WTC11 (cell line): ENCODE measurements around the gene ZCCHC24. TPM values are rescaled to one million over a fixed set of nuclear protein-coding genes. Genes with fewer than 3 reads are reported as not detected.

ENCODE experiments used
- ATAC-seq: fragments of 200-7000 bp; cut with Tn5 transposase; 2 replicates; pipeline ENCODE4 v1.10.0; 2021; ENCODE audit warnings: mild to moderate bottlenecking, moderate library complexity
- CTCF ChIA-PET: fragments of 300-600 bp; sonication (Branson Sonifier 250); formaldehyde crosslinking; loops from one replicate; lab custom pipeline; 2021; ENCODE audit warnings: antibody characterized with exemption; lab: Charles Lee
- POLR2A ChIA-PET: fragments of 350-600 bp; sonication (Branson Sonifier 250); formaldehyde crosslinking; loops from one replicate; lab custom pipeline; 2021; ENCODE audit warnings: antibody characterized with exemption; lab: Charles Lee
- DNase-seq: peaks from one replicate; pipeline ENCODE4 v3.0.0; 2021; ENCODE audit warnings: low spot score
- H3K27ac Mint-ChIP-seq: 2 replicates; pipeline ENCODE4 v1.8.0; 2021; ENCODE audit warnings: mixed read lengths
- H3K27me3 Mint-ChIP-seq: 2 replicates; pipeline ENCODE4 v1.8.0; 2021; ENCODE audit warnings: low read depth, mild to moderate bottlenecking, moderate library complexity, mixed read lengths
- H3K36me3 Mint-ChIP-seq: 2 replicates; pipeline ENCODE4 v1.8.0; 2021; ENCODE audit warnings: mixed read lengths
- H3K4me1 Mint-ChIP-seq: 2 replicates; pipeline ENCODE4 v1.8.0; 2022; ENCODE audit warnings: mixed read lengths
- H3K4me3 Mint-ChIP-seq: 2 replicates; pipeline ENCODE4 v1.8.0; 2021; ENCODE audit warnings: mild to moderate bottlenecking, moderate library complexity, mixed read lengths
- H3K9me3 Mint-ChIP-seq: 2 replicates; pipeline ENCODE4 v1.8.0; 2021; ENCODE audit warnings: mixed read lengths
- FOXJ3 ChIP-seq: sonication (generic); formaldehyde crosslinking; IDR thresholded peaks from 2 replicates; pipeline ENCODE4 v1.9.0; 2021; ENCODE audit warnings: missing genetic modification reagents, mild to moderate bottlenecking, borderline replicate concordance
- GTF2I ChIP-seq: fragments of 250-450 bp; sonication (Bioruptor Pico); conservative IDR thresholded peaks from 2 replicates; pipeline ENCODE4 v1.4.0; 2021; ENCODE audit warnings: mild to moderate bottlenecking
- HMGA2 ChIP-seq: fragments of 250-450 bp; sonication (Bioruptor Pico); IDR thresholded peaks from 2 replicates; pipeline ENCODE4 v1.4.0; 2021; ENCODE audit warnings: mild to moderate bottlenecking, moderate library complexity
- JUN ChIP-seq: sonication (generic); formaldehyde crosslinking; IDR thresholded peaks from 2 replicates; pipeline ENCODE4 v1.8.0; 2023; ENCODE audit warnings: mild to moderate bottlenecking, missing genetic modification reagents
- NFATC4 ChIP-seq: fragments of 250-450 bp; sonication (Bioruptor Pico); IDR thresholded peaks from 2 replicates; pipeline ENCODE4 v1.9.0; 2021; ENCODE audit warnings: mild to moderate bottlenecking
- NFE2L1 ChIP-seq: sonication (generic); formaldehyde crosslinking; IDR thresholded peaks from 2 replicates; pipeline ENCODE4 v1.8.1; 2023; ENCODE audit warnings: missing genetic modification reagents
- RELA ChIP-seq: sonication (generic); formaldehyde crosslinking; IDR thresholded peaks from 2 replicates; pipeline ENCODE4 v1.8.1; 2022; ENCODE audit warnings: missing genetic modification reagents, mild to moderate bottlenecking, borderline replicate concordance
- RORB ChIP-seq: fragments of 250-450 bp; sonication (Bioruptor Pico); IDR thresholded peaks from 2 replicates; pipeline ENCODE4 v1.9.0; 2021; ENCODE audit warnings: mild to moderate bottlenecking
- SMAD4 ChIP-seq: sonication (generic); formaldehyde crosslinking; IDR thresholded peaks from 2 replicates; pipeline ENCODE4 v1.8.0; 2022; ENCODE audit warnings: mild to moderate bottlenecking, missing genetic modification reagents
- TEAD4 ChIP-seq: sonication (generic); formaldehyde crosslinking; IDR thresholded peaks from 2 replicates; pipeline ENCODE4 v1.8.0; 2022; ENCODE audit warnings: mild to moderate bottlenecking, missing genetic modification reagents
- ZNF219 ChIP-seq: sonication (generic); formaldehyde crosslinking; IDR thresholded peaks from 2 replicates; pipeline ENCODE4 v1.8.0; 2023; ENCODE audit warnings: missing genetic modification reagents, mild to moderate bottlenecking, borderline replicate concordance
- ZNF396 ChIP-seq: fragments of 250-450 bp; sonication (Bioruptor Pico); IDR thresholded peaks from 2 replicates; pipeline ENCODE4 v1.8.0; 2021; ENCODE audit warnings: mild to moderate bottlenecking, moderate library complexity, borderline replicate concordance
- ZNF423 ChIP-seq: fragments of 250-450 bp; sonication (Bioruptor Pico); IDR thresholded peaks from 2 replicates; pipeline ENCODE4 v2.1.2; 2022; ENCODE audit warnings: mild to moderate bottlenecking, moderate library complexity
- total RNA-seq: library from RNA; stranded (reverse); gene quantifications from 3 replicates; pipeline ENCODE4 v1.2.3, GENCODE V29; 2021
- TF ChIP-seq, protein P1 (sequence below): sonication (generic); formaldehyde crosslinking; IDR thresholded peaks from 2 replicates; pipeline ENCODE4 v1.8.0; 2022; ENCODE audit warnings: mild to moderate bottlenecking, missing genetic modification reagents
- TF ChIP-seq, protein P2 (sequence below): sonication (generic); formaldehyde crosslinking; IDR thresholded peaks from 2 replicates; pipeline ENCODE4 v1.8.1; 2023; ENCODE audit warnings: mild to moderate bottlenecking, missing genetic modification reagents, moderate library complexity
- TF ChIP-seq, protein P3 (sequence below): fragments of 250-450 bp; sonication (Bioruptor Pico); IDR thresholded peaks from 2 replicates; pipeline ENCODE4 v1.8.0; 2021; ENCODE audit warnings: mild to moderate bottlenecking
- TF ChIP-seq, protein P4 (sequence below): sonication (generic); formaldehyde crosslinking; IDR thresholded peaks from 2 replicates; pipeline ENCODE4 v1.8.1; 2023; ENCODE audit warnings: mild to moderate bottlenecking, missing genetic modification reagents, borderline replicate concordance
- TF ChIP-seq, protein P5 (sequence below): fragments of 250-450 bp; sonication (Bioruptor Pico); conservative IDR thresholded peaks from 2 replicates; pipeline ENCODE4 v1.9.0; 2021; ENCODE audit warnings: mild to moderate bottlenecking
- TF ChIP-seq, protein P6 (sequence below): fragments of 250-450 bp; sonication (Bioruptor Pico); IDR thresholded peaks from 2 replicates; pipeline ENCODE4 v1.9.0; 2021; ENCODE audit warnings: moderate library complexity, mild to moderate bottlenecking, inconsistent platforms, borderline replicate concordance
- TF ChIP-seq, protein P7 (sequence below): fragments of 250-450 bp; sonication (Bioruptor Pico); IDR thresholded peaks from 2 replicates; pipeline ENCODE4 v2.1.2; 2022; ENCODE audit warnings: mild to moderate bottlenecking, moderate library complexity

Gene ZCCHC24
- total RNA-seq, 1 experiment from 2014 or later: 7.7 TPM

DNA sequence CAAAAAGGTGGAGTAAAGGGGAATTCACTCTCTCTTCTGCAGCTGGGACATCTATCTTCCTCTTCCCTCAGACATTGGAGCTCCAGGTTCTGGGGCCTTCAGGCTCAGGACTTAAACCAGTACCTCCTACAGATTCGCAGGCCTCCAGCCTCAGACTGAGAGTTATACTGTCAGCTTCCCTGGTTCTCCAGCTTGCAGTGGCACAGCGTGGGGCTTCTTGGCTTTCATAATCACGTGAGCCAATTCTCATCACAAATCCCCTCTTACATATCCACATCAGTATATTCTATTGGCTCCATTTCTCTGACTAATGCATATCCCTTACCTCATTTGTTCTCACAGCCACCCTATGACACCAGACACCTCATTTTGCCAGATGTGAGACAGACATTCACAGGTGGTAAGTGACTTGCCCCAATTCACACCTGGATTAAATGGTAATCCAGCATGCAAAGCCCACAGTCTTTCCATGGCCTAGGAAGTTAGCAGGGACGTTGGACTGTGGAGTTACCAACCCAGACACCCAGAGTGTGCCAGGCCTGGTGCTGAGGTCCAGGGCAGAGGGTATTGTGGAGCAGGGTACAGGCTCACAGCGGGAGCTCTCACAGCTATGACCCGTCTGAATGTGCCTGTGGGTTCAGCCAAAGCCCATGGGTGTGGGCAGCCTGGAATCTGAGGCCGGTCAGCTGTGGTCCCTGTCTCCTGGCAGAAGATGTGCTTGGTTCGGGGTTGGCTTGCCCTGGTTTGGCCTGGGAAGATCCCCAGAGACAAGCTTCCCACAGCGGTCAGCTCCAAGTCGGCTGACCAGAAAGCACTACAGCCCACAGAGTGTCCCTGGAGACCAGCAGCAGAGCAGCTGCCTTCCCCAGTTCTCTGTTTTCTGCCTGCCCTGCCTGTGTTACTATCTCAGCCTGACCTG lies 18.4 kb upstream of the ZCCHC24 start:
- no peaks in the 10 kb centered on the region for H3K4me1 Mint-ChIP-seq
- no peaks in the 10 kb centered on the region for H3K36me3 Mint-ChIP-seq
- TF ChIP-seq, protein P1, sequence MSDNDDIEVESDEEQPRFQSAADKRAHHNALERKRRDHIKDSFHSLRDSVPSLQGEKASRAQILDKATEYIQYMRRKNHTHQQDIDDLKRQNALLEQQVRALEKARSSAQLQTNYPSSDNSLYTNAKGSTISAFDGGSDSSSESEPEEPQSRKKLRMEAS (CRISPR knock-in tag): no peak
- TF ChIP-seq, protein P2, sequence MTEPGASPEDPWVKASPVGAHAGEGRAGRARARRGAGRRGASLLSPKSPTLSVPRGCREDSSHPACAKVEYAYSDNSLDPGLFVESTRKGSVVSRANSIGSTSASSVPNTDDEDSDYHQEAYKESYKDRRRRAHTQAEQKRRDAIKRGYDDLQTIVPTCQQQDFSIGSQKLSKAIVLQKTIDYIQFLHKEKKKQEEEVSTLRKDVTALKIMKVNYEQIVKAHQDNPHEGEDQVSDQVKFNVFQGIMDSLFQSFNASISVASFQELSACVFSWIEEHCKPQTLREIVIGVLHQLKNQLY (CRISPR knock-in tag): no peak
- TF ChIP-seq, protein P3, sequence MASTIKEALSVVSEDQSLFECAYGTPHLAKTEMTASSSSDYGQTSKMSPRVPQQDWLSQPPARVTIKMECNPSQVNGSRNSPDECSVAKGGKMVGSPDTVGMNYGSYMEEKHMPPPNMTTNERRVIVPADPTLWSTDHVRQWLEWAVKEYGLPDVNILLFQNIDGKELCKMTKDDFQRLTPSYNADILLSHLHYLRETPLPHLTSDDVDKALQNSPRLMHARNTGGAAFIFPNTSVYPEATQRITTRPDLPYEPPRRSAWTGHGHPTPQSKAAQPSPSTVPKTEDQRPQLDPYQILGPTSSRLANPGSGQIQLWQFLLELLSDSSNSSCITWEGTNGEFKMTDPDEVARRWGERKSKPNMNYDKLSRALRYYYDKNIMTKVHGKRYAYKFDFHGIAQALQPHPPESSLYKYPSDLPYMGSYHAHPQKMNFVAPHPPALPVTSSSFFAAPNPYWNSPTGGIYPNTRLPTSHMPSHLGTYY (CRISPR knock-in tag): no peak
- no peak for TF ChIP-seq TEAD4 (CRISPR knock-in tag)
- no peak for TF ChIP-seq ZNF396 (CRISPR knock-in tag)
- no peak for TF ChIP-seq JUN
- TF ChIP-seq NFE2L1 (CRISPR knock-in tag): no peak
- TF ChIP-seq HMGA2: no peak
- no peak for TF ChIP-seq ZNF423 (CRISPR knock-in tag)
- TF ChIP-seq, protein P4, sequence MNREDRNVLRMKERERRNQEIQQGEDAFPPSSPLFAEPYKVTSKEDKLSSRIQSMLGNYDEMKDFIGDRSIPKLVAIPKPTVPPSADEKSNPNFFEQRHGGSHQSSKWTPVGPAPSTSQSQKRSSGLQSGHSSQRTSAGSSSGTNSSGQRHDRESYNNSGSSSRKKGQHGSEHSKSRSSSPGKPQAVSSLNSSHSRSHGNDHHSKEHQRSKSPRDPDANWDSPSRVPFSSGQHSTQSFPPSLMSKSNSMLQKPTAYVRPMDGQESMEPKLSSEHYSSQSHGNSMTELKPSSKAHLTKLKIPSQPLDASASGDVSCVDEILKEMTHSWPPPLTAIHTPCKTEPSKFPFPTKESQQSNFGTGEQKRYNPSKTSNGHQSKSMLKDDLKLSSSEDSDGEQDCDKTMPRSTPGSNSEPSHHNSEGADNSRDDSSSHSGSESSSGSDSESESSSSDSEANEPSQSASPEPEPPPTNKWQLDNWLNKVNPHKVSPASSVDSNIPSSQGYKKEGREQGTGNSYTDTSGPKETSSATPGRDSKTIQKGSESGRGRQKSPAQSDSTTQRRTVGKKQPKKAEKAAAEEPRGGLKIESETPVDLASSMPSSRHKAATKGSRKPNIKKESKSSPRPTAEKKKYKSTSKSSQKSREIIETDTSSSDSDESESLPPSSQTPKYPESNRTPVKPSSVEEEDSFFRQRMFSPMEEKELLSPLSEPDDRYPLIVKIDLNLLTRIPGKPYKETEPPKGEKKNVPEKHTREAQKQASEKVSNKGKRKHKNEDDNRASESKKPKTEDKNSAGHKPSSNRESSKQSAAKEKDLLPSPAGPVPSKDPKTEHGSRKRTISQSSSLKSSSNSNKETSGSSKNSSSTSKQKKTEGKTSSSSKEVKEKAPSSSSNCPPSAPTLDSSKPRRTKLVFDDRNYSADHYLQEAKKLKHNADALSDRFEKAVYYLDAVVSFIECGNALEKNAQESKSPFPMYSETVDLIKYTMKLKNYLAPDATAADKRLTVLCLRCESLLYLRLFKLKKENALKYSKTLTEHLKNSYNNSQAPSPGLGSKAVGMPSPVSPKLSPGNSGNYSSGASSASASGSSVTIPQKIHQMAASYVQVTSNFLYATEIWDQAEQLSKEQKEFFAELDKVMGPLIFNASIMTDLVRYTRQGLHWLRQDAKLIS (CRISPR knock-in tag): no peak
- TF ChIP-seq FOXJ3 (CRISPR knock-in tag): no peak
- no peak for TF ChIP-seq ZNF219 (CRISPR knock-in tag)
- no peak for TF ChIP-seq GTF2I (CRISPR knock-in tag)
- TF ChIP-seq RORB (CRISPR knock-in tag): no peak

DNA sequence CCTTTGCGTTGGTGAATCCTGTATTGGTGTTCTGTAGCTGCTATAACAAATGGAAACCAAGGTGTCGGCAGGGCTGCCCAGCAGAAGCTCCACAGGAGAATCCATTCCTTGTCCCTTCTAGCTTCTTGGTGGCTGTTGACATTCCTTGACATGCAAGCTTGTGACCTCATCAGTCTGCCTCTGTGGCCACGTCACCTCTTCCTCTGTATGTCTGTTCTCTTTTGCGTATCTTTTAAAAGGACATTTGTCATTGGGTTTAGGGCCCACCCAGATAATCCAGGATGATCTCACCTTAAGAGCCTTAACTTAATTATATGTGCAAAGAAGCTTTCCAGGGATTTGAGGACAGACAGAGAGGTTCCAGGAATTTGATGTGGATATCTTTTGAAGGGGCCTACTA lies 15.3 kb upstream of the ZCCHC24 start:
- ATAC-seq (no peak), DNase-seq (no peak)
- Mint-ChIP-seq H3K9me3 (peaks cover 3% of the 10 kb centered on the region; the same call in 1 of the 2 replicates), H3K27ac (no peak overlapping the region), H3K4me3 (no peak overlapping the region), H3K4me1 (no peaks in the 10 kb centered on the region), H3K36me3 (no peaks in the 10 kb centered on the region), H3K27me3 (peaks cover 4% of the 10 kb centered on the region; the same call in 1 of the 2 replicates)
- POLR2A ChIA-PET: no interaction called here
- CTCF ChIA-PET: interaction anchor here (0.9 kb wide), 1 partner anchor 35 kb away, joined by 3 read pairs; no protein-coding TSS in a partner anchor
- TF ChIP-seq, protein P5, sequence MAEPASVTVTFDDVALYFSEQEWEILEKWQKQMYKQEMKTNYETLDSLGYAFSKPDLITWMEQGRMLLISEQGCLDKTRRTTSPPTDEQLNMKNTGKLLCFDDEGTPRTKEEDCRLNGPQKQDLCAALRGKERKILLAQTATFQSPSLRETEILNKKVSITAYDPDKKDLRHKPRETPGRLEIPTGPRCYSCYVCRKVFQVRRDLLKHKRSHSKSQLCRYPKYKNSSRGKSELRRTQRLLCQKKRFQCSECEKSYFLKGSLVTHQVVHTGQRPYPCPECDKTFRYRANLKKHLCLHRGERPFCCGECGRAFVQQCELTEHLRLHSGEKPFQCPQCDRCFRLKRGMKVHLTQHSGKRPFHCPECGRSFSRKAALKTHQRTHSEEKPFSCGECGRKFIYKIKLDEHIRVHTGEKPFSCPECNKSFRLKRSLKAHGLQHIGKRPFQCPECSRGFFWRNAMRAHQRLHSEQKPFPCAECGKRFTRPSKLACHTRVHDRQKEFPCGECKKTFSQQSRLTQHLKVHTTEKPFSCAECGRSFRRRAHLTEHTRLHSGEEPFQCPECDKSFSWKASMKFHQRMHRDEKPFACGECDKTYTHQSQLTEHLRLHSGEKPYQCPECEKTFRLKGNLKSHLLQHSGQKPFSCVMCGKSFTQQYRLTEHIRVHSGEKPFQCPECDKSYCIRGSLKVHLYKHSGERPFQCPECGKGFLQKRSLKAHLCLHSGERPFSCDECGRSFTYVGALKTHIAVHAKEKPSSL: no peak
- TF ChIP-seq SMAD4 (CRISPR knock-in tag) (no peak), NFATC4 (CRISPR knock-in tag) (no peak), RELA (CRISPR knock-in tag) (no peak)
- TF ChIP-seq, protein P6, sequence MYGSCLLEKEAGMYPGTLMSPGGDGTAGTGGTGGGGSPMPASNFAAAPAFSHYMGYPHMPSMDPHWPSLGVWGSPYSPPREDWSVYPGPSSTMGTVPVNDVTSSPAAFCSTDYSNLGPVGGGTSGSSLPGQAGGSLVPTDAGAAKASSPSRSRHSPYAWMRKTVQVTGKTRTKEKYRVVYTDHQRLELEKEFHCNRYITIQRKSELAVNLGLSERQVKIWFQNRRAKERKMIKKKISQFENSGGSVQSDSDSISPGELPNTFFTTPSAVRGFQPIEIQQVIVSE (CRISPR knock-in tag): no peak
- TF ChIP-seq, protein P7, sequence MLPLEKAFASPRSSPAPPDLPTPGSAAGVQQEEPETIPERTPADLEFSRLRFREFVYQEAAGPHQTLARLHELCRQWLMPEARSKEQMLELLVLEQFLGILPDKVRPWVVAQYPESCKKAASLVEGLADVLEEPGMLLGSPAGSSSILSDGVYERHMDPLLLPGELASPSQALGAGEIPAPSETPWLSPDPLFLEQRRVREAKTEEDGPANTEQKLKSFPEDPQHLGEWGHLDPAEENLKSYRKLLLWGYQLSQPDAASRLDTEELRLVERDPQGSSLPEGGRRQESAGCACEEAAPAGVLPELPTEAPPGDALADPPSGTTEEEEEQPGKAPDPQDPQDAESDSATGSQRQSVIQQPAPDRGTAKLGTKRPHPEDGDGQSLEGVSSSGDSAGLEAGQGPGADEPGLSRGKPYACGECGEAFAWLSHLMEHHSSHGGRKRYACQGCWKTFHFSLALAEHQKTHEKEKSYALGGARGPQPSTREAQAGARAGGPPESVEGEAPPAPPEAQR (CRISPR knock-in tag): no peak

More for the DNA sequence above, 18.4 kb upstream of the ZCCHC24 start:
- DNase-seq (no peak), ATAC-seq (no peak)
- POLR2A ChIA-PET: no interaction called here
- CTCF ChIA-PET: interaction anchor here (0.8 kb wide), 1 partner anchor 89 kb away, joined by 4 read pairs; no protein-coding TSS in a partner anchor
- H3K27me3 Mint-ChIP-seq: peaks cover 5% of the 10 kb centered on the region; the same call in 1 of the 2 replicates
- no peaks in the 10 kb centered on the region for H3K9me3 Mint-ChIP-seq
- H3K27ac Mint-ChIP-seq: no peak overlapping the region
- H3K4me3 Mint-ChIP-seq: no peak overlapping the region
